ENCODE results near the gene MVB12A.

The MVB12A gene

DNA sequence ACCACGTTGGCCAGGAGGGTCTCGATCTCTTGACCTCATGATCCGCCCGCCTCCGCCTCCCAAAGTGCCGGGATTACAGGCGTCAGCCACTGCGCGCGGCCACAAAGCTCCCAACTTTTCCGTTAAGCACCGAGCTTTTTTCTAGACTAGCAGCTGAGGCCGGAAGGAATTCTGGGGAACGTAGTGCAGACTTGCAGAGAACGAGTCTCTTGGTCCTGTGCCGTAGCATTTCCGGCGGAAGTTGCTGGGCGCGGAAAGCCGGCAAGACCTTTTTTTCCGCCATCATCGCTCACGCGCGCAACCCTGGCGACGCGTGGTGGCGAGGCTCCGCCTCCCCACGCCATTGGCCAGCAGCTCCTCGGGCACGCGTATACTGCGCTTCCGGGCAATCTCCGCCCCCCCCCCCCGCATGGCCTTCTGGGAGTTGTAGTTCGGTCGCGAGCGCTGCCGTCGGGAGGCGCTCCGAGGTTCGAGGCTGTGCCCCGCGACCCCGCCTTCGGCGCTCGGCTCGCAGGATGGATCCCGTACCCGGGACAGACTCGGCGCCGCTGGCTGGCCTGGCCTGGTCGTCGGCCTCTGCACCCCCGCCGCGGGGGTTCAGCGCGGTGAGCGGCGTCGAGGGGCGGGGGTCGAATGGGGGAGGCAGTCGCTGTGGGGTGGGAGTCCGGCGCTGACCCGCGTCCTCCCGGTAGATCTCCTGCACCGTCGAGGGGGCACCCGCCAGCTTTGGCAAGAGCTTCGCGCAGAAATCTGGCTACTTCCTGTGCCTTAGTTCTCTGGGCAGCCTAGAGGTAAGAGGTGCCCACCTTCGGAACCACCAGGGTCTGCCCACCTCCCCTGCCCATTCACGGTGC, at the start of gene MVB12A:
Gene MVB12A (plus strand): TSS at position 427 of the 854 bp plus-strand sequence. CDS start 89 bp downstream, at position 516.
- TF ChIP-seq, protein P1, sequence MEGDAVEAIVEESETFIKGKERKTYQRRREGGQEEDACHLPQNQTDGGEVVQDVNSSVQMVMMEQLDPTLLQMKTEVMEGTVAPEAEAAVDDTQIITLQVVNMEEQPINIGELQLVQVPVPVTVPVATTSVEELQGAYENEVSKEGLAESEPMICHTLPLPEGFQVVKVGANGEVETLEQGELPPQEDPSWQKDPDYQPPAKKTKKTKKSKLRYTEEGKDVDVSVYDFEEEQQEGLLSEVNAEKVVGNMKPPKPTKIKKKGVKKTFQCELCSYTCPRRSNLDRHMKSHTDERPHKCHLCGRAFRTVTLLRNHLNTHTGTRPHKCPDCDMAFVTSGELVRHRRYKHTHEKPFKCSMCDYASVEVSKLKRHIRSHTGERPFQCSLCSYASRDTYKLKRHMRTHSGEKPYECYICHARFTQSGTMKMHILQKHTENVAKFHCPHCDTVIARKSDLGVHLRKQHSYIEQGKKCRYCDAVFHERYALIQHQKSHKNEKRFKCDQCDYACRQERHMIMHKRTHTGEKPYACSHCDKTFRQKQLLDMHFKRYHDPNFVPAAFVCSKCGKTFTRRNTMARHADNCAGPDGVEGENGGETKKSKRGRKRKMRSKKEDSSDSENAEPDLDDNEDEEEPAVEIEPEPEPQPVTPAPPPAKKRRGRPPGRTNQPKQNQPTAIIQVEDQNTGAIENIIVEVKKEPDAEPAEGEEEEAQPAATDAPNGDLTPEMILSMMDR (IDR thresholded peaks at IDR 0.05; ENCODE audit: low read depth, low read length), result no peak
- H3K4me3 ChIP-seq (ENCODE audit: low read depth, low read length), result peak within 1 kb of the TSS; percentile 76

DNA sequence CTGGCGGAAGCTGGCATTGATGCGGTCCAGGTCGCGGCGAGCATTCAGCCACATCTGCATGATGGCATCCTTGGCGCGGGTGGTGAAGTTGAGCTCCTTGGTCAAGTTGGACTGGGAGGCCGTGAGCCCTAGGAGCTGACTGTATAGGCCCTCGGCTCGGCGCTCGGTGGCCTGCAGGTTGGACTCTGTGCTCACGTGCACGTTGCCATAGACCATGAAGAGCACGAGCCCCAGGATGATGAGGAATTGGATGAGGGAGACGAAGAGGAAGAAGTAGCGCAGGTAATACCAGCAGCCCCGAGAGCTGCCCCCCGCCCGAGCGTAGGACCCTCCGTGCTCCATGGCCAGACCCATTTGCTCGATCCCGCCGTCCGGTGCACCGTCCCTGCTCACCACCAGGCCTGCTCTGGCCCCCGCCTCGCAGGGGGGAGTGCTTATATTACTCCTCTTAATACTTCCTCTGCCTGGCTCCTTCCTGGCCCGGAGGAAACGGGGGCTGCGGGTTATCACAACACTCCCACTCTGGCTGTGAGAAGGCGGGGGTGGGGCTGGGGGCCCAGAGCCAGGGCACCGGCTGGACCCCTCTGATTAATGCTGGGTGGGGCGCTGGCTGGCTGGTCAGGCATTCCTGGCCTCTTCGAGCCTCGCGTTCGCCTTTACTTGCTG, 42.8 kb upstream of the MVB12A start, which contains the start of gene PLVAP:
Gene PLVAP (minus strand): TSS at position 408 of the 666 bp plus-strand sequence. CDS start 54 bp downstream, at position 354.
- H3K4me3 ChIP-seq (ENCODE audit: low read depth, low read length), result no peak within 1 kb of the TSS

DNA sequence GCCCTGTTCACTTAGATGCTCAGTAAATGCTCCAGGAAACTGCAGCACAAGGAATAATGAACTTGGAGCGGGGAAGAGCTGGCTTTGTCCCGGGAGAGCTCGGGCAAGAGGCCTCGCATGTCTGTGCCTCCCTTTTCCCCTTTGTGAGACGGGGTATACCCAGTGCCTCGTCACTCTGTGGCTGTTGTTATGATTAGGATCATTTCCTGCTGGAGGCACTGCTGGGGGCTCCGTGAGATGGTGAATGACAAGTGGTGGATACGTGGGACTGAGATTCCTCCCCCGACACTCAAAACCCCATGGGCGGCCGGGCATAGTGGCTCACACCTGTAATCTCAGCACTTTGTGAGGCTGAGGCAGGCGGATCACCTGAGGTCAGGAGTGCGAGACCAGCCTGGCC, 41.6 kb upstream of the MVB12A start:
- TF ChIP-seq, protein P1 (IDR thresholded peaks at IDR 0.05; ENCODE audit: low read depth, low read length), result no peak
- no peak overlapping the region for H3K4me3 ChIP-seq (ENCODE audit: low read depth, low read length)

More for the DNA sequence above, 42.8 kb upstream of the MVB12A start, which contains the start of gene PLVAP:
- TF ChIP-seq, protein P1 (IDR thresholded peaks at IDR 0.05; ENCODE audit: low read depth, low read length), result no peak

DNA sequence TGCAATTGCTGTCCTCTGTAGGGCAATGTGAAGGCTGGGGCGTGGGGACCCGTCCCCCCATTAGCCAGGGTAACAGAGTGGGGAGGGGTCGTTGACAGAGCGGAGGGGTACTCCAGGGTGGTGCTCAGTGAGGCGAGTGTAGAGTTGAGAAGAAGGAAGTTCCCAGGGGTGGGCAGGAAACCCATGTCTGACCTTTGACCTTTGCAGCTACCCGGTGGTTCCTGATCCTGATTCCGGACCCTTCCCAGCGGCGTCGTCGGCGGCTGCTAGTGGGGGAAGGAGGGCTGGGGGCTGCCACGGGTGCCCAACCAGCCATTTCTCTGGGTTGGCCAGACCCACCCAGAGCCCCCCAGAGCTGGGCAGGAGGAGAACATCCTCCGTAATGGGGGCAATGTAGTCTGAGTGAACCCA, 40.6 kb upstream of the MVB12A start:
- no peak overlapping the region for H3K4me3 ChIP-seq (ENCODE audit: low read depth, low read length)
- TF ChIP-seq, protein P1 (IDR thresholded peaks at IDR 0.05; ENCODE audit: low read depth, low read length), result no peak

DNA sequence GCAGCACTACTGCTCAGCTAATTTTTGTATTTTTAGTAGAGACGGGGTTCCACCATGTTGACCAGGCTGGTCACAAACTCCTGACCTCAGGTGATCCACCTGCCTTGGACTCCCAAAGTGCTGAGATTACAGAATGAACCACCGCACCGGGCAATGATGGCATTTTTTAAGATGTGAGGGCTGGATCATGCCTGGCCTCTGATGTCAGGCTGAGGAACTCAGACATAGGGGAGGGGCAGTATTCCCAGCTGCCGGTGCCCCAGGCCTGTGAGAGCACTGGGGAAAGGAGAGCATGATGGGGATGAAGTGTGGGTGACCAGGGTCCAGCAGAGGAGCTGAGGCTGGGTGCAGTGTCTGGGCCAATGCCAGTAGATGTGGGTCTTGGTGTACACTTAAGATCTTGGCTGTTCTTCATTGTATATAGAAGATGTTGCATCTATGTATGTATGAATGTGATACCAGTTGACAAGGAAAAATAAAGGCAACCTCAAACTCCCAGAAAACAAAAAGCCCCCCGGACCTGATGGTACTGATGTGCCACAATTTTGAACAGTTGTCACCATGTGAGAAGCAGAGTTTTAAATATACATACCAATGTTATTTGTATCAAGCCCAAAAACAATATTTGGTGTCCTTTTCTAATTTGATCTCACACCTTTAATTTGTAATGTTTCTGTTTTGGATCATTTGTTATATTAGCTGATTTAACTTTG, 39.3 kb upstream of the MVB12A start:
- no peak overlapping the region for H3K4me3 ChIP-seq (ENCODE audit: low read depth, low read length)
- TF ChIP-seq, protein P1 (IDR thresholded peaks at IDR 0.05; ENCODE audit: low read depth, low read length), result no peak

DNA sequence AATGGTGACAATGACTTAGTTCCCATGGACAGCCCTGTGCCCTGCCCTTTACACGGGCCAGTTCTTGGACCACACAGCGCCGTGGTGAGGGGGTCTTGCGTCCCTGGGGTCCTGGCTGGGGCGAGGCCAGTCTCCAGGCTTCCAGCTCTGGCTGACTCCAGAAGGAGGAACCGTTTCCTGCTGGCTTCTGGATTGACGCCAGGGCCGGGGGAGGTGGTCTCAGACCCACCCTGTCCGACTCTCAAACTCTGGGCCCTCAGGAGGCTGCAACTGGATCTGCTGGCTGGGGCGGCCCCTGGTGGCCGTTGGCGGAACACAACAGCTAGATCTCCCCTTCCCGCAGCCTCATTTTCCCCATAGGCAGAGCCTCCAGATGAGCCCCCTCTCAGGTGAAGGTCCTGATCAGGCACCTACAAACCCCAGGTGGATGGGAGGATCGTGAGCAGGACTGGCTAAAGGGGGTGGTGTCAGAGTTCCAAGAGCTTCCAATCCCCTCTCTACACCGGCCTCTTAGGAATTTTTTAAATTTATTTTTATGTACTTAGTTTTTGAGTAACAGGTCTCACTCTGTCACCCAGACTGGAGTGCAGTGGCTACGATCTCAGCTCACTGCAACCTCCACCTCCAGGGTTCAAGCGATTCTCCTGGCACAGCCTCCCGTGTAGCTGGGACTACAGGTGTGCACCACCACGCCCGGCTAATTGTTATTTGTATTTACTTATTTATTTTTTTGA, 33.8 kb upstream of the MVB12A start:
- H3K4me3 ChIP-seq (ENCODE audit: low read depth, low read length), result no peak overlapping the region
- TF ChIP-seq, protein P1 (IDR thresholded peaks at IDR 0.05; ENCODE audit: low read depth, low read length), result peak; percentile 96
